ENCODE data around the gene ATG101.

Gene ATG101

GRCh38 chr12:52058631-52059361, 11.0 kb upstream of the ATG101 start:
- peak in 1 of 2 experiments; percentile 8 for DNase-seq

GRCh38 chr12:52059582-52060497, 9.9 kb upstream of the ATG101 start:
- DNase-seq = no peak

- DNase-seq = no peak
Measured at GRCh38 chr12:52060498-52061177, 9.1 kb upstream of the ATG101 start.

DNA sequence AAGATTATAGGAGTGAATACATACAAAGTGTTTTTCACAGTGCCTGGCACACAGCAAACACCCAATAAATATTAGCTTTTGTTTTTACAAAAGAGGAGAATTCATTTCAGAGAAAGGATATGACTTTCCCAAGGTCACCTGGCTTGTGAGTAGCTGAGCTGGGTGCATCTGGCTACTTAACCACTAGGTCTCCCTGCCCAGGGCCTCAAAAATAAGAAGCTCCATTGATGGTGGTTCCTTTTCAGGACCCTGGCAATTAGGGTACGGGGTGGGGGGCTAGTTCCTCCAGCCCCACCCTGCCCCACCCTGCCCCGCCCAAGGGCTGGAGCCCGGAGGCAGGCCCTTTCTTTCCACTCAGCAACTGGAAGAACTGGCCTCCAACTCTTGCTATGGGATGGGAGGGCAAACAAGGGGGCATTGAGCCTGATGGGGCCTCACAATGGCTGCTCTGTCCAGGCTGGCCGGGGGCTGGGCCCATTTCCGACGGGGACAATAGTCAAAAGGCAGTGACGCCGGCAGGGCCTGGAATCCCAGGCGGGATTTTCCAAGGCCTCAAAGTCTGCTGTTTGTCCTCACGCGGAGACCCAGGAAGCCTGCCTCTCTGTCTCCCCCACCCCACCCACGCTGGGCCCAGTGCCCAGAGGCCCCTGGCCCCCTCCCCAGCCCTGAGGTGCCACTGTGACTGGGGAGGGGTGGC, 8.2 kb upstream of the ATG101 start:
- DNase-seq = no peak

DNA sequence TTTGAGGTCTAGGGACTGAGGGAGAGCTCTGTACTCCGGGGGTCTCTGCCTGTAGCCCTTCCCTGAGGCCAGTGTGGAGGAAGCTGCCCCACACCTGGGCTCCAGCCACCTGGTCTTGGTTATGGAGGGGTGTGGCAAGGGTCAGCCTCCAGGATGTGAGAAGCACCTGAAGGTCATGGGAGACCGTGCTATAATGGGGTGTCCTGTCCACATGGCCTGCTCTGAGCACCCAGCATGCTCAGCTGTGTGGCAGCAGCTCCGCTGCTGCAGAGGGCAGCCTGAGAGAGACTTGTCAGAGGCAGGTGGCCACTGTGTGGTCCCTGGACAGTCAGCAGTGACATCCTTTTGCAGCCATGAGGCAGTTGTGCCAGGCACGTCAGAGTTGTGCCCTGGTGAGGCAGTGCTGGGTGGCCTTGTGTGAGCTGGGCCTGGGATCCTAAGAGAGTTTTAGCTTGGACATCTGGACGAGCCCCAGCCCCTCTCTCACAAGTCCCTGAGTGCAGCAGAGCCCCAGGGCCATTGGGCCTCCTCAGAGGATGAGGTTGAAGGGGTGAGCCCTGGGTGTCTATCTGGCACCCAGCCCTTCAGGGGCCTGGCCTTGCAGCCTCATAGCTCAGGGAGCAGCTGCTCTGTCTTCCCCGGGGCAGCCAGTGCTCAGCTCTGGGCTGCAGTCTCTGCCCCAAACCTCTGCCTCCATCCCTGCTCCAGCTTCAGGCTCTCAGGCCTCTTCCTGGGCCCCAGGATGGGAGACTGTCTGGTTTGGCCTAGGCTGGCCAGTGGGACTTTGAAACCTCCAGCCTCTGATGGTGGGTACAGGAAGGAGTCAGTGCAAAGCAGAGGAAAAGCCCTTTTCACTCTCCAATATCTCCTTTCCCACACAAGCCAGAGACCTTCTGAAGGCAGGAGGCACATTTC, 7.4 kb upstream of the ATG101 start:
- no peak for DNase-seq

GRCh38 chr12:52063082-52063924, 6.5 kb upstream of the ATG101 start:
- peak in 1 of 2 experiments; percentile 11 for DNase-seq

GRCh38 chr12:52063981-52064649, 5.7 kb upstream of the ATG101 start:
- DNase-seq = no peak

DNA sequence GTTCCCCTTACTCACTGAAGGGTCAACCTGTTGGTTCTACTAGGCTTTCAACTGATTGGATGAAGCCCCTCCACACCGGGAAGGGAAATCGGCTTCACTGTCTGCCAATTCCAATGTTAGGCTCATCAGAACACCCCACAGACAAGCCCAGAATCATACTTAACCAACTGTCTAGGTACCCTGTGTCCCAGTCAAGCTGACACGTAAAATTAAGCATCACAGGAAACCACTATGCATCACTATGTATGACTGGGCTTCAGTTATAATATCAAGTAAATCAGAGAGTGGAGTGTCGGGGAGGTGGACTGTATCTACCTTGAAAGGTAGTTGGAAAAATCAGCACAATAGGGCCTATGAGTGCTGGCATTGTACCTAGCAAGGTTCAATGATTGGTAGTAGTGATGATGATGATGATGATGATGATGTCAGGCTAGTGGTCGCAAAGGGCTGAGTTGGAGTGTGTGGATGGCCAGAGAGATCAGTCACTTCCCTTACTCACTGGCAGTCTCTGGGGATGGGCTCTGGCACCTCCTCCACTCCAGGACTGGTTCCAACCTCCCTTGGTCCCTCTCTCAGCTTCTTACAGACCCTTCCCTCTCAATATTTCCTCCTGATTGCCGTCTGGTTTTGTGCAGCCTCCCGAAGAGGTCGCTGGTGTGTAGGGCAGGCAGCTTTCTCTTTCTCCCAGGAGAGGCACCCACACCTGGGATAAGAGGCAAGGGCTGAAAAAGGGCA, 3.3 kb upstream of the ATG101 start:
- no peak for DNase-seq

- DNase-seq = no peak
Measured at GRCh38 chr12:52067081-52067374, 2.8 kb upstream of the ATG101 start.

- DNase-seq = no peak
Measured at GRCh38 chr12:52070185-52070925, 577 bp downstream of the ATG101 start.

DNA sequence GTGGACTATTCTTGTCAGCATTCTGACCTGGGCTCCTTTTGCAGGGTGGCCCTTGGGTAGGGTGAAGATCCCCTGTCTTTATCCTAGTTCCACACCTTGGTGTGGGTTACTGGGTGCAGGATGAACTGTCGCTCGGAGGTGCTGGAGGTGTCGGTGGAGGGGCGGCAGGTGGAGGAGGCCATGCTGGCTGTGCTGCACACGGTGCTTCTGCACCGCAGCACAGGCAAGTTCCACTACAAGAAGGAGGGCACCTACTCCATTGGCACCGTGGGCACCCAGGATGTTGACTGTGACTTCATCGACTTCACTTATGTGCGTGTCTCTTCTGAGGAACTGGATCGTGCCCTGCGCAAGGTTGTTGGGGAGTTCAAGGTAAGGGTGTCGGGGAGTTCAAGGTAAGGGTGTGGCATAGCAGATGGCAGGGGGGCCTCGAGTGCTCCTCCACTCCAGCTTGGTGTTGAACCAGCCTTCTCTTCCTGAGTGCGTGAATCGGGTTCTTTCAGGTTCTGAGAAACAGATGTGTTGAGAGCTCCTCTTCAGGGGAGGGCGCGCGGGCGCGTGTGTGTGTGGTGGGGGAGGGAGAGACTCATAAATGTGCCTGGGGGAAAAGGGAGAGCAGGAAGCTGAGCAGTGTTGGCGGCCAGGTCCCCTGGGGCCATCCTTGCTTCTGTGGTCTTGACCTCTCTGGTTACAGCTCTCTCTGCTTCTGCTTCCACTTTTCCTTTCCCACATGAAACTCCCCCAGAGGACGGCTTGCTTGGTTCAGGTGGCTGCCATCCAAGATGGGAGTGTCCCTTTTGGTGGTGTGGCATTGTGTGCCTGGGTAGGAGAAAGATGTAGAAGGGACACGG, 4.0 kb downstream of the ATG101 start:
- no peak for DNase-seq

- no peak for DNase-seq
Measured at GRCh38 chr12:52074971-52075724, 5.4 kb downstream of the ATG101 start.

GRCh38 chr12:52076811-52077210, 7.0 kb downstream of the ATG101 start:
- DNase-seq = no peak

DNA sequence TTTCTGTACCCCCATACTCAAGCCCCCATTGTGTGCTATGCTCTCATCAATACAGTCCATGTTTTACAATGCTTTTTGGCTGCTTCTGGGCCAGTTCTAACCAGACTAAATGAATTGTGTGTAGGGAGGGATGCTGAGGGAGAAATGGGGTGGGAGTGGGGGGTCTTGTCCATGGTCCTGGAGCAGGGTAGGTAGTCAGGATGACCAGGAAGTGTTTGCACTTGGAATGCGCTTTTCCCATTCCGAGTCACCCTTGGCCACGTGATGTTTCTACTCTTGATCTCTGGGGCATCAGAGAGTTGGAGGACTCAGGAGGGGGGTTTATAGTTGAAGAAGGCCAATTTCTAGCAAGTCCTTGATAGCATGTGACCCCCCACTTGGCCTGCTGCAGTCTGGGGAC, 8.5 kb downstream of the ATG101 start:
- no peak for DNase-seq

GRCh38 chr12:52079576-52080402, 10.0 kb downstream of the ATG101 start, which contains the start of gene SMIM41:
Gene SMIM41 (plus strand): TSS chr12:52079704. CDS start chr12:52079780, 76 bp downstream.
- no peak for DNase-seq
